GM10847 (cell line): ENCODE results near the gene NOTCH1.

Experiments
- POLR2A ChIP-seq: IDR thresholded peaks from 2 replicates; pipeline ENCODE4 v1.6.1; 2011; ENCODE audit not compliant: insufficient read length; ENCODE audit errors: extremely low read depth

NOTCH1 gene

GRCh38 chr9:136522314-136523237 lies 23.3 kb downstream of the NOTCH1 start:
- no peak for TF ChIP-seq POLR2A

GRCh38 chr9:136521537-136521936 lies 24.3 kb downstream of the NOTCH1 start:
- TF ChIP-seq POLR2A = no peak

GRCh38 chr9:136520053-136520540 lies 25.8 kb downstream of the NOTCH1 start:
- TF ChIP-seq POLR2A = no peak

- TF ChIP-seq POLR2A = no peak
These were observed 26.4 kb downstream of the NOTCH1 start for GRCh38 chr9:136519263-136520052.

- TF ChIP-seq POLR2A = no peak
These were observed 27.2 kb downstream of the NOTCH1 start for GRCh38 chr9:136518623-136519022.

GRCh38 chr9:136517950-136518349 lies 27.9 kb downstream of the NOTCH1 start:
- TF ChIP-seq POLR2A = no peak

GRCh38 chr9:136517012-136517743 lies 28.7 kb downstream of the NOTCH1 start:
- TF ChIP-seq POLR2A = no peak

- TF ChIP-seq POLR2A = no peak
These were observed 29.6 kb downstream of the NOTCH1 start for GRCh38 chr9:136516191-136516654.

- TF ChIP-seq POLR2A = no peak
These were observed 30.6 kb downstream of the NOTCH1 start for GRCh38 chr9:136515276-136515675.

GRCh38 chr9:136514022-136514714 lies 31.7 kb downstream of the NOTCH1 start:
- TF ChIP-seq POLR2A = no peak

GRCh38 chr9:136513191-136513590 lies 32.7 kb downstream of the NOTCH1 start:
- no peak for TF ChIP-seq POLR2A

- TF ChIP-seq POLR2A = no peak
These were observed 33.2 kb downstream of the NOTCH1 start for GRCh38 chr9:136512651-136513071.

- no peak for TF ChIP-seq POLR2A
These were observed 33.9 kb downstream of the NOTCH1 start for GRCh38 chr9:136511670-136512592.

GRCh38 chr9:136511144-136511669 lies 34.6 kb downstream of the NOTCH1 start:
- TF ChIP-seq POLR2A = no peak

GRCh38 chr9:136510561-136510960 lies 35.3 kb downstream of the NOTCH1 start:
- TF ChIP-seq POLR2A = no peak
